Measurements from ENCODE around the gene SPI1. TPM values are rescaled to one million over a fixed set of nuclear protein-coding genes. Genes with fewer than 3 reads are reported as not detected.
"Not testable (repeated sequence)": the region's sequence is repeated elsewhere in the genome, so short reads cannot be mapped to it uniquely, and the experiment has no call there.

SPI1 gene
- total RNA-seq, 1 donor from 2014 or later = 11.2 TPM

- ATAC-seq = no peak
- no peak for DNase-seq
- intact Hi-C loops (cut with micrococcal nuclease) = no loop called here
Observed at GRCh38 chr11:47350315-47350714, 28.0 kb downstream of the SPI1 start.

GRCh38 chr11:47349521-47350095 is 28.7 kb downstream of the SPI1 start:
- no peak for ATAC-seq
- intact Hi-C loops (cut with micrococcal nuclease) = no loop called here
- peak; percentile 41 for DNase-seq

- ATAC-seq (no peak), DNase-seq (peak; percentile 21)
Observed at GRCh38 chr11:47348859-47349258, 29.5 kb downstream of the SPI1 start.

GRCh38 chr11:47348131-47348802 is 30.1 kb downstream of the SPI1 start:
- no peak for ATAC-seq
- DNase-seq = peak; percentile 72
- intact Hi-C loops (cut with micrococcal nuclease) = no loop called here

More at GRCh38 chr11:47348859-47349258, 29.5 kb downstream of the SPI1 start:
- intact Hi-C loops (cut with micrococcal nuclease) = no loop called here

- DNase-seq (peak; percentile 19), ATAC-seq (no peak)
- intact Hi-C loops (cut with micrococcal nuclease) = no loop called here
Observed at GRCh38 chr11:47347137-47347536, 31.2 kb downstream of the SPI1 start.

- DNase-seq (peak; percentile 39), ATAC-seq (peak; percentile 0)
- intact Hi-C loops (cut with micrococcal nuclease) = no loop called here
Observed at GRCh38 chr11:47345890-47346563, 32.3 kb downstream of the SPI1 start.

GRCh38 chr11:47342854-47343253 is 35.5 kb downstream of the SPI1 start:
- ATAC-seq (peak; percentile 0), DNase-seq (no peak)
- intact Hi-C loops (cut with micrococcal nuclease) = no loop called here

GRCh38 chr11:47342036-47342803 is 36.1 kb downstream of the SPI1 start:
- intact Hi-C loops (cut with micrococcal nuclease) = no loop called here
- ATAC-seq = peak; percentile 2
- DNase-seq = no peak

GRCh38 chr11:47340980-47341775 is 37.2 kb downstream of the SPI1 start:
- peak; percentile 12 for ATAC-seq
- DNase-seq = peak; percentile 55
- intact Hi-C loops (cut with micrococcal nuclease) = no loop called here

GRCh38 chr11:47340010-47340409 is 38.3 kb downstream of the SPI1 start:
- intact Hi-C loops (cut with micrococcal nuclease) = no loop called here
- DNase-seq (no peak), ATAC-seq (no peak)

- intact Hi-C loops (cut with micrococcal nuclease) = no loop called here
- DNase-seq = no peak
- peak; percentile 1 for ATAC-seq
Observed at GRCh38 chr11:47338396-47339241, 39.7 kb downstream of the SPI1 start.

- DNase-seq (no peak), ATAC-seq (peak; percentile 3)
- intact Hi-C loops (cut with micrococcal nuclease) = no loop called here
Observed at GRCh38 chr11:47337229-47337924, 41.0 kb downstream of the SPI1 start.

- DNase-seq = no peak
- intact Hi-C loops (cut with micrococcal nuclease) = no loop called here
- peak; percentile 1 for ATAC-seq
Observed at GRCh38 chr11:47336595-47336994, 41.8 kb downstream of the SPI1 start.

GRCh38 chr11:47335733-47336132 is 42.6 kb downstream of the SPI1 start:
- ATAC-seq (no peak), DNase-seq (no peak)
- intact Hi-C loops (cut with micrococcal nuclease) = no loop called here

GRCh38 chr11:47334699-47335411 is 43.5 kb downstream of the SPI1 start:
- intact Hi-C loops (cut with micrococcal nuclease); DNase-seq; ATAC-seq: not testable (repeated sequence)

- DNase-seq (no peak), ATAC-seq (no peak)
- intact Hi-C loops (cut with micrococcal nuclease) = no loop called here
Observed at GRCh38 chr11:47333886-47334443, 44.4 kb downstream of the SPI1 start.

- ATAC-seq (no peak), DNase-seq (no peak)
- intact Hi-C loops (cut with micrococcal nuclease) = no loop called here
Observed at GRCh38 chr11:47333526-47333845, 44.9 kb downstream of the SPI1 start.

Data from left ventricle myocardium superior (tissue), 1 donor.